Activated T-cell treated with anti-CD3 and anti-CD28 coated beads for 24 hours (primary cell): ENCODE data around the gene OTOP2.
"Not testable (repeated sequence)": the region's sequence is repeated elsewhere in the genome, so short reads cannot be mapped to it uniquely, and the experiment has no call there.

Experiments
- DNase-seq: peaks from one replicate; pipeline ENCODE4 v3.0.0-alpha.2; 2020; ENCODE audit warnings: low read depth

The OTOP2 gene

GRCh38 chr17:74952431-74953133 lies 28.5 kb downstream of the OTOP2 start:
- no peak for DNase-seq

DNA sequence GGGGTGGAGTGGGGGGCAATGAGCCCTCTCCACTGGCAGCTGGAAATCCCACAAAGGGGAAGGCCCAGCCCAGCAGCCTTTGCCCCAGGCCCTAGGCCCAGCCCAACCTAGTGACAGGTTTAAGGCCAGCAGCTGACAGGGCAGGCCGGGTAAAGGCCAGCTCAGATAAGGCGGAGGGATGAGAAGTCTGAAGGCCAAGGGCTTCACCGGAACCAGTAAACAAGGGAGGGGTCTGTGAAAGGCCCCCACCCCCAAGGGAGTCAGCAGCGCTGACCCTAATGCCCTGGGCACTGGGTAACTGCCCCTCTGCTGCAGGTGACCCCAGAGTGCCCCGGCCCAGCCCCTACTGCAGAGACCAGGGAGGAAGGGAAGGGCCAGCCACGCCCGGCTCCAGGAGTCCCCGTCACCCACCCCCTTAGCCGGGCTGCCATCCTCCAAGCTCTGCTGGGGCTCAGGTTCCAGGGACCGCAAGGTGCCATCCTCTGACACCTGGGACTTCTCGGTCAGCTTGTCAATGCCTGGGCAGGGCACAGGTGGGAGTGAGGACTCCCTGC lies 29.1 kb downstream of the OTOP2 start:
- DNase-seq, result no peak

GRCh38 chr17:74954115-74954514 lies 30.0 kb downstream of the OTOP2 start:
- DNase-seq, result no peak

DNA sequence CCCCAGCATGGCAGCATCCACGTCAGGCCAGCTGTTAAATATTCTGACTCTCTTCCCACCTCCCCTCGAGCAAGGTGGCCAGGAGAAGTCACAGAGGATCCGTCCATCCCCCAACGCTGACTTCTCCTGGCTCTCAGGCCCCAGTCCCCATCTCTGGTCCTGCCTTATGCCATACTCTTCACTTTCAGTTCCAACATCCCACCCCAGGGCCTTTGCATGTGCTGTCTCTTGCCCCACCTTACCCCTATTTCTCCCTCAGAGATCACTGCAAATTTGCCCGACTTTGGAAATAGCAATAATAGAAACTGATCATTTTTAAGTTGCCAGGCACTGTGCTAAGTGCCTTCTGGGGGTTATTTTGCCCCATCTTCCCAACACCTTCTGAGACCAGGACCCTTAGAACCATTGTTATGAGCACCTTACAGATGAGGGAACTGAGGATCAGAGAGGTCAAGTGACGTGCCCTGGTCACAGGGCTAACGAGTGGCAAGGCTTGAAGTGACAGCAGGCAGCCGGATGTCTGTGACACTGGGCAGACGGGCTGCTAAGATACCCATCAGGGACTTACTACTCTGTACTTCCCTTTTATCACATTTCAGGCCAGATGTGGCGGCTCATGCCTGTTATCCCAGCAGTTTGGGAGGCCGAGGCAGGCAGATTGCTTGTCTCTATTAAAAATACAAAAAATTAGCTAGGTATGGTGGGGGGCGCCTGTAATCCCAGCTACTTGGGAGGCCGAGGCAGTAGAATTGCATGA lies 30.8 kb downstream of the OTOP2 start:
- no peak for DNase-seq

DNA sequence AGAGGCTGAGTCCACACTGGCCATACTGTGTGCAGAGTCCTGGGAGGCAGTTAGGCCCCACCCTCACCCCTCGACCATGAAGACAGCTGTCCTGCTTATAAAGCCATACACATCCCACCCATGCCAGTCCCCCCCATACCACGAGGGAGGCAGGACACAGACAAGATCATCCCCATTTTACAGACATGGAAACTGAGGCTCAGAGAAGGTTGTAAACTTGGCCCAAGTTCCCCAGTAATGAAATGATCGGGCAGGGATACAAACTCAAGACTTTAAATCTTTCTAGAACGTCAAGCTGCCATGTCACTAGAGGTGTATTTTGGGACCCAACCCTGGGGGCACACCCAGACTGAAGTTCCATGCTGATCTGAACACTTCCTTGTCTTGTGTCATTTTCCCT lies 32.0 kb downstream of the OTOP2 start:
- DNase-seq, result no peak

DNA sequence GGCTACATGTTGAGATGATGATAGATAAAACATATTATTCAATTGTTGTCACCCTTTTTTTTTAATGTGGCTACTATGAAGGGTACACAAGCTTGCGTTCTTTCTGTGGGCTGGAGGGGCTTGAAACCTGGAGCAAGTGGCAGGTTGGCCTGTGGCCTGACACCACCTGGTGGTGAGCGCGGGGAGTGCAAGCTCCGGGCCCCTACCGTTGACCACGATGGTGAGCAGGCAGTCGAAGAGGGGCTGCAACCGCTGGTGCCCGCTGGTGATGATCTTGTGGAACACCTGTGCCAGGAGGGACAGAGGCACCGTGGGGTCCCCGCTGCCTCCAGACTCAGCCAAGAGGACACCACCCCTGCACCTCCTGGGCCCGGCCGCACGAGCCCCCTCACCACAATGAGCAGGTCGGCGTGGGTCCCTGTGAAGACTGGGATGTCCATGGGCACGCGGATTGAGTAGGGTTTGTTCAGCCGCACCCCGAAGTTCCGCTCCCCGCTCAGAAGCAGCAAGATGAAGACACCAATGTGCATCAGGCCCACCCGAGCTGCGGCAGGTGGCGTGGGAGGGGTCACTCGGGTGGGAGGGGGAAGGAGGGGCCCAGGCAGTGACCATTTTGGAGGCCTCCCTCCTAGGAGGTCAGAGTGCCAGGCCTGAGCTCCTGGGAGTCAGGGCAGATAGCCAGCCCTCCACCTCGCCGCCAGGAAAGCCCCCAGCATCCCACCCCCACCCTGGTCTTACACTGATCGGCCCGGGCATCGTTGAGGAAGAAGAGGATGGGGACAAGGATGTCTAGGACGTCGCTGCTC lies 34.1 kb downstream of the OTOP2 start:
- peak; percentile 68 for DNase-seq

GRCh38 chr17:74959826-74960515 lies 35.9 kb downstream of the OTOP2 start:
- no peak for DNase-seq

- peak; percentile 39 for DNase-seq
These were observed 36.7 kb downstream of the OTOP2 start for GRCh38 chr17:74960570-74961342.

DNA sequence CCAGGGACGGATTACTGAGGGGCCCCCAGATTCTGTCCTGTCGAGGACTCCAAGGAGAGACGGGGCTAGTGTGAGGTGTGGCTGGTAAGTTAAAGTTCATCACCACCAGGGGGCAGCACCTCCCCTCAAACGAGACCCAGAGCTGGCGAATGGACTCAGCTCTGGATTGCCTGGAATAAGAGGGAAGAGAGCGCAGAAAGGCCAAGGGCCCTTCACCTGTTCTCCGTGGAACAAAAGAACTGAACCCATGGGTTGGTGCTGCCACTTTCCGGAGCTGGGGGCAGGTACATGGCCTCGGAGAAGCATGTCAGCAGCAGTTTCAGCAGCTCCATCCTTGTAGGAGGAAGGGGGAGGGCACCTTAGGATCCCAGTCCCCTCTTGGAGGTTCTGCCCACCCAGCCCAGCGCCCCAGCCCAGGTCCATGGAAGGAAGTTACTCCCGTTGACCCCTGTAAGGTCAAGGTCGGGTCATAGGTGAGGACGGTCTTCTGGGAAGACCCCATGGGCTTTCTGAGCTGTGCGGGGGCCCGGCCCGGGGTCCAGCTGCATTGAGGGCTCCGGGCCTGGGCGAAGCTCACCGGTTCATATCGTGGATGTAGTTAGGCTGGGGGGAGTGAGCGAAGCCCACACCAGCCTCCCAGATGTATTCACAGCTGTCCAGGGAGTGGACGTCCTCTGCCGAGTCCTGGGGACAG lies 37.7 kb downstream of the OTOP2 start:
- DNase-seq, result peak; percentile 80

DNA sequence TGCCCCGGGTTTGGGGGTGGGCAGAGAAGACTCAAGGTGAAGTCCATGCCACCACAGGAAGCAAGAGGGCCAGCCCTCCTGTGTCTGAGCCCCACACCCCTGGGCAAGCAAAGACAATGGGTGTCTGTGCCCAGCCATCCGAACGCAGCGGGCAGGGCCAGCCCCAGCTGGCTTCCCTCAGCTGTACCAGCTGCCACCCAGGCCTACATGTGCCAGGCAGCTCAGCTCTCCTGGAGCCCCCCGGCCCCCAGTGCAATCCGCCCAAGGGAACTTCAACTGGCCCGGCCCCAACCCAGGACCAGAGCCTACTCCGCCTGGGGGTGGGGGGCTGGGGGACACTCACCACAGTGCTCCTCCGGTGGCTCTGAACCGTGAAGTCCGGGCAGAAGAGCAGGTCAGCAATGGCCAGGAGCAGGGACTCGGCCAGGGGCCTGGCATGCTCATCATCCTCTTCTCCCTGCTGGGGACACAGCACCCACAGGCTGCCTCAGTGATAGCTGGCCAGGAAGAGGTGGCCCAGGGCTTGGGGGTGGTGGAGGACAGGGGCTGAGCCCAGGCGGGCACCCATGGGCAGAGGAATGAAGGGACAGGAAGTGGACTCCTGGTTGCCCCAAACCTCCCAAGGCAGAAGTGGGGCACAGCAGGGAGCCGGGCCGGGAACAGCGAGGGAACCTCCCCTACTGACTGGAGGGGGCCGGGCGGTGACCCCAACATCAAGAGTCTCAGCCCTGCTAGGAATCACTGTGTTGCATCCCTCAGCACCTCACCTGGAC lies 38.7 kb downstream of the OTOP2 start:
- DNase-seq, result no peak

- DNase-seq, result no peak
These were observed 39.6 kb downstream of the OTOP2 start for GRCh38 chr17:74963656-74964055.

DNA sequence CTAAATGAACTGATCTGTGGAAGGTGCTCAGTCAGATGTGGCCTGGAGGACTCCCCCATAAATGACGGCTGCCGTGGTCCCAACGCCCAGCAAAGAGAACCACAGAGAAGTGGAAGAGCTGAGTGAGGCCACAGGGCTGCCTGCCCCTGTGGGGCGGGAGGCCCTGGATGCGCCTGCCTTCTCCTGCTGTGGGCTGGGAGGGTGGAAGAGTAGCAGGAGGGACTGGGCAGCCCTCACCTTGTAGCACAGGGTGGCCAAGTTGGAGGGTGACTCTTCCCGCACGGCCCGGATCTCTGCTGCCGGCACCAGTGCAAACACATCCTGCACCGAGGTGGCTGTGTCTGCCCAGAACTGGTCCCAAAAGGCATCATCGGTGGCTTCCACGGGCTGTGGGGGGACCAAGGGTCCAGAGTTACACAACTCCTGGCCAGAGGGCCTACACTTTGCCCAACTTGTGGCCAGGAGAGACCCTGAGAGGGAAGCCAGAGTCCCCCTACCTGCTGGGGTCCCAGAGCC lies 40.2 kb downstream of the OTOP2 start:
- no peak for DNase-seq

DNA sequence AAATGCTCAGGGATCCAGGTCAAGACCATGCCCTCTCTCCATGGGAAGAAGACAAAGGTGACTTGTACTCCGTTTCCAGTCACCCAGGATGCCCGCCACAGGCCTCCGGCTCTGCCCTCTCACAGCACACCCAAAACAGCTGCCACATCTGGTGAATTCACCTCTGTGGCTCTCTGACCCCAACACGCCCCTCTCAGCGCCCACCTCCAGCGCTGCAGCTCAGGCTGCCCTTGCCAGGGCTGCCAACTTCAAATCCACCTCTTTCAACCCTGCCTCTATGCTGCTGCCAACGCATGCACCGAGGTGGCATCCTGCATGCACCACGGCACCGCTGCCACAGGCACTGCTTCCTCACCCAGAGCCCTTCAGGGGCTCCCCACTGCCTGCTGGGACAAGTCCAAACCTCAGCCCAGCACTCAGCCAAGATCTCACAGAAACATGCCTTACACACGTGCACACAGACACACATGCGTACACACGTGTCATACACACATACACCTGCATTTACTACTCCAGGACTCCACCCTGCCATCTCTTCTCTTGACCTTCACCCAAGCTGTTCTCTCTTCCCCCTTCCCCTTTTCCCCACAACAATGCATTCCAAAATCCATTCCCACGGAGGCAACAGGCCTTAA lies 41.0 kb downstream of the OTOP2 start:
- DNase-seq, result no peak

DNA sequence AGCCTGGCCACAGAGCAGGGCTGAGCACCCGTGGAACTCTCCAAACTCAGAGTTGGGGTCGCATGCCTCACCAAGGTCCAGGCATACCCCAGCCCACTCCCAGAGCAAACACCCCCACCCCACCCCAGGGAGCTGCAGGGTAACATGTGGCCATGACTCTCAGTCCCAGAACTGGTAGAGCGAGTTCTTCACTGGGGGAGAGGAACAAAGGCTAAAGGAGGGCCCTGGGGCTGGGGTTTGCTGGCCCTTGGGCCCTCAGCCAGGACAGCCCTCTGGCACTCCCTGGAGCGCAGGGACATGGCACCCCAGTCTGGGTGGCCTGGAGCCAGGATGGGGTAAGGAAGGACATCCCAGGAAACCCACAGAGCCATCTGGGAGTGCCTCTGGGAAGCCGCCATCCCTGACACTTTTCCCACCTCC lies 44.3 kb downstream of the OTOP2 start:
- DNase-seq, result no peak

DNA sequence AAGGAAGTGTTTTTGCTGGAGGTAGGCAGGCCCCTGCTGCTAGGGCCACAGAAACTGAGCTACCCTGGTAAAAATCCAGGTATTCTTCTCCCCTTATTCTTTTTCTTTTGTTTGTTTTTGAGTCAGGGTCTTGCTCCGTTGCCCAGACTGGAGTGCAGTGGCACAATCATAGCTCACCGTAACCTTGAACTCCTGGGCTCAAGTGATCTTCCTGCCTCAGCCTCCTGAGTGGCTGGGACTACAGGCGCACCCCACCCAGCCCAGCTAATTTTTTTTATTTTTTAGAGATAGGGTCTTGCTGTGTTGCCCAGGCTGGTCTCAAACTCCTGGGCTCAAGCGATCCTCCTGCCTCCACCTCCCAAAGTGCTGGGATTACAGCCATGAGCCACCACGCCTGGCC lies 45.4 kb downstream of the OTOP2 start:
- not testable (repeated sequence) for DNase-seq

- DNase-seq, result no peak
These were observed 46.3 kb downstream of the OTOP2 start for GRCh38 chr17:74970395-74970794.

- no peak for DNase-seq
These were observed 47.2 kb downstream of the OTOP2 start for GRCh38 chr17:74971069-74971841.

GRCh38 chr17:74971842-74972106 lies 47.7 kb downstream of the OTOP2 start:
- no peak for DNase-seq
